K562 (cell line): ENCODE results near the gene YTHDC2.

ENCODE experiments used
- CBX5 ChIP-seq: IDR thresholded peaks from 2 replicates; pipeline ENCODE4 v1.6.1; 2014; ENCODE audit warnings: low read depth, borderline replicate concordance
- HDAC2 ChIP-seq: fragments of 450-650 bp; IDR thresholded peaks from 2 replicates; pipeline ENCODE4 v1.6.1; 2016; ENCODE audit warnings: mild to moderate bottlenecking
- HNRNPL ChIP-seq: fragments of 200-400 bp; formaldehyde crosslinking; IDR thresholded peaks from 2 replicates; pipeline ENCODE4 v1.6.1; 2017; ENCODE audit warnings: low read depth, mild to moderate bottlenecking, low read length
- NR1H2 ChIP-seq: sonication (generic); formaldehyde crosslinking; IDR thresholded peaks from 2 replicates; pipeline ENCODE4 v1.4.0; 2020; ENCODE audit warnings: mild to moderate bottlenecking, missing genetic modification reagents
- POLR2AphosphoS5 ChIP-seq: IDR thresholded peaks from 2 replicates; pipeline ENCODE4 v1.6.1; 2011; ENCODE audit warnings: mild to moderate bottlenecking, low read depth, low read length, moderate library complexity; ENCODE audit not compliant: control insufficient read depth, insufficient read depth
- ZNF274 ChIP-seq: IDR thresholded peaks from 2 replicates; pipeline ENCODE4 v1.6.1; 2011; ENCODE audit warnings: low read depth, mild to moderate bottlenecking, low read length, moderate library complexity, borderline replicate concordance
- ZNF778 ChIP-seq: fragments of 450-650 bp; formaldehyde crosslinking; IDR thresholded peaks from 2 replicates; pipeline ENCODE4 v1.4.0; 2020; ENCODE audit warnings: mild to moderate bottlenecking, moderate library complexity

DNA sequence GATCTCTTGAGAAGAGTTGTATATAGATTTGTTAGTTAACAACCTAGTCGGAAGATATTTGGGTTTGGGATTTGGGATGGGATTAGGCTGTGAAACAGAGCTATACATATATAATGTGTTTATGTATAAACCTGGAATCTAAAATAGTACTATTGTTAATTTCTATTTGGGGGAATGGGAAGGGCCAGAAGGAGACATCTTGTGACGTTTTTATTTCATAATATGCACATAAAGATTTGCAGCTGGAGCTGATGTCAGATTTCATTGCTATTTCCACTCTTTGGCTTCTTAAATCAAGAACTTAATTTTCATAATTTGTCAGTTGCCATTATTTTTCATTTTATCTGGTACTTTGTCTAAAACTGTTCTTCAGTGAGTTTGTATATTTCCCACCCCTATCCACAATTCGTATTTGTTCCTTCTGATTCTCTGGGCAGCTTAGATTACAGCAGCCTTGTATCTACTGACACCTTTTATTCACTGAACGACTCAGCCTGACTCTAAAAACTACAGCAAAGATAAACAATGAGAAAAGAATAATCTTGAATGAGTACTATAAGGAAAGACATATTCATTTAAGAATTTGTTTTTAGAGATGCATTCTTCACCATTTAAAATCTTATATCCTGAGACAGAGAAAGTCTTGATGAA, 86.9 kb downstream of the YTHDC2 start:
- TF ChIP-seq HDAC2 (no peak), CBX5 (no peak), ZNF274 (no peak), ZNF778 (CRISPR knock-in tag) (no peak), NR1H2 (no peak), POLR2AphosphoS5 (no peak), HNRNPL (no peak)
